ENCODE data around the gene MBD3L3.
"Not testable (repeated sequence)": the region's sequence is repeated elsewhere in the genome, so short reads cannot be mapped to it uniquely, and the experiment has no call there.

MBD3L3 gene

GRCh38 chr19:7072541-7072940 lies 14.1 kb upstream of the MBD3L3 start:
- no peak overlapping the region for H3K4me3 ChIP-seq (ENCODE audit: control insufficient read depth, low read depth, low read length)
- TF ChIP-seq CTCF (IDR thresholded peaks at IDR 0.05; ENCODE audit: control insufficient read depth, insufficient read depth, low read depth, low read length, missing control alignments) = no peak
- no peak for DNase-seq (ENCODE audit: low read depth)

GRCh38 chr19:7069904-7070226 lies 11.4 kb upstream of the MBD3L3 start:
- no peak for TF ChIP-seq CTCF (IDR thresholded peaks at IDR 0.05; ENCODE audit: control insufficient read depth, insufficient read depth, low read depth, low read length, missing control alignments)
- peak overlapping the region; percentile 100 for H3K4me3 ChIP-seq (ENCODE audit: control insufficient read depth, low read depth, low read length)
- DNase-seq (ENCODE audit: low read depth) = no peak

GRCh38 chr19:7069042-7069903 lies 10.8 kb upstream of the MBD3L3 start, which contains the start of gene ZNF557:
Gene ZNF557 (plus strand): TSS chr19:7069703. CDS start chr19:7075075, 5,372 bp downstream.
- peak within 1 kb of the TSS; percentile 100 for H3K4me3 ChIP-seq (ENCODE audit: control insufficient read depth, low read depth, low read length)
- DNase-seq (ENCODE audit: low read depth) = peak; percentile 82
- no peak for TF ChIP-seq CTCF (IDR thresholded peaks at IDR 0.05; ENCODE audit: control insufficient read depth, insufficient read depth, low read depth, low read length, missing control alignments)

GRCh38 chr19:7068599-7068998 lies 10.1 kb upstream of the MBD3L3 start:
- DNase-seq (ENCODE audit: low read depth) = no peak

GRCh38 chr19:7067716-7068115 lies 9.2 kb upstream of the MBD3L3 start:
- H3K4me3 ChIP-seq (ENCODE audit: control insufficient read depth, low read depth, low read length) = no peak overlapping the region
- no peak for TF ChIP-seq CTCF (IDR thresholded peaks at IDR 0.05; ENCODE audit: control insufficient read depth, insufficient read depth, low read depth, low read length, missing control alignments)
- DNase-seq (ENCODE audit: low read depth) = peak; percentile 18

More at GRCh38 chr19:7068599-7068998, 10.1 kb upstream of the MBD3L3 start:
- no peak for TF ChIP-seq CTCF (IDR thresholded peaks at IDR 0.05; ENCODE audit: control insufficient read depth, insufficient read depth, low read depth, low read length, missing control alignments)
- 0 out of 2 replicates have a peak overlapping the region, but pooled peaks have one; percentile 9 for H3K4me3 ChIP-seq (ENCODE audit: control insufficient read depth, low read depth, low read length)

- not testable (repeated sequence) for DNase-seq (ENCODE audit: low read depth); H3K4me3 ChIP-seq (ENCODE audit: control insufficient read depth, low read depth, low read length)
- TF ChIP-seq CTCF (IDR thresholded peaks at IDR 0.05; ENCODE audit: control insufficient read depth, insufficient read depth, low read depth, low read length, missing control alignments) = peak; percentile 29
Measured at GRCh38 chr19:7067122-7067521, 8.6 kb upstream of the MBD3L3 start.
